Skeletal muscle satellite cell (primary cell): Measurements from ENCODE around the gene FHIT.

Source experiments
- H3K27me3 ChIP-seq: 2 replicates; pipeline ENCODE4 v1.7.0; 2013; ENCODE audit warnings: low read length; ENCODE audit not compliant: control insufficient read depth, insufficient read depth
- H3K36me3 ChIP-seq: 2 replicates; pipeline ENCODE4 v1.7.0; 2013; ENCODE audit warnings: mild to moderate bottlenecking, control low read depth, low read length; ENCODE audit not compliant: insufficient read depth
- H3K4me1 ChIP-seq: 2 replicates; pipeline ENCODE4 v1.7.0; 2013; ENCODE audit warnings: low read length; ENCODE audit not compliant: control insufficient read depth, insufficient read depth
- H3K4me2 ChIP-seq: 2 replicates; pipeline ENCODE4 v1.7.0; 2013; ENCODE audit warnings: mild to moderate bottlenecking, low read length
- H3K4me3 ChIP-seq: 2 replicates; pipeline ENCODE4 v1.7.0; 2013; ENCODE audit warnings: low read length
- H3K9ac ChIP-seq: 2 replicates; pipeline ENCODE4 v1.7.0; 2013; ENCODE audit warnings: mild to moderate bottlenecking, low read depth, low read length, moderate library complexity
- H3K9me3 ChIP-seq: replicated peaks from 2 replicates; pipeline ENCODE4 v1.7.0; 2013; ENCODE audit warnings: mild to moderate bottlenecking, control low read depth, low read length

The FHIT gene

GRCh38 chr3:59895972-59896371, 1355.3 kb downstream of the FHIT start:
- no peaks in the 10 kb centered on the region for H3K4me1 ChIP-seq
- H3K9me3 ChIP-seq: no peaks in the 10 kb centered on the region
- no peak overlapping the region for H3K4me3 ChIP-seq
- no peak overlapping the region for H3K4me2 ChIP-seq
- no peak overlapping the region for H3K9ac ChIP-seq
- H3K27me3 ChIP-seq: no peaks in the 10 kb centered on the region
- H3K36me3 ChIP-seq: no peaks in the 10 kb centered on the region

- Histone ChIP-seq H3K4me1 (no peaks in the 10 kb centered on the region), H3K4me2 (no peak overlapping the region), H3K27me3 (no peaks in the 10 kb centered on the region), H3K36me3 (no peaks in the 10 kb centered on the region), H3K9me3 (no peaks in the 10 kb centered on the region), H3K4me3 (no peak overlapping the region), H3K9ac (no peak overlapping the region)
These were observed 1356.7 kb downstream of the FHIT start for GRCh38 chr3:59894425-59895121.

GRCh38 chr3:59890639-59891038, 1360.6 kb downstream of the FHIT start:
- no peak overlapping the region for H3K4me2 ChIP-seq
- H3K4me1 ChIP-seq: no peaks in the 10 kb centered on the region
- no peaks in the 10 kb centered on the region for H3K9me3 ChIP-seq
- H3K36me3 ChIP-seq: no peaks in the 10 kb centered on the region
- H3K4me3 ChIP-seq: no peak overlapping the region
- no peak overlapping the region for H3K9ac ChIP-seq
- no peaks in the 10 kb centered on the region for H3K27me3 ChIP-seq

GRCh38 chr3:59886790-59887189, 1364.5 kb downstream of the FHIT start:
- no peak overlapping the region for H3K4me2 ChIP-seq
- no peaks in the 10 kb centered on the region for H3K4me1 ChIP-seq
- H3K27me3 ChIP-seq: peaks cover 2% of the 10 kb centered on the region

GRCh38 chr3:59885899-59886400, 1365.3 kb downstream of the FHIT start:
- no peak overlapping the region for H3K4me2 ChIP-seq
- H3K36me3 ChIP-seq: no peaks in the 10 kb centered on the region
- no peak overlapping the region for H3K9ac ChIP-seq
- no peaks in the 10 kb centered on the region for H3K4me1 ChIP-seq
- no peaks in the 10 kb centered on the region for H3K9me3 ChIP-seq
- H3K4me3 ChIP-seq: no peak overlapping the region
- H3K27me3 ChIP-seq: peaks cover 2% of the 10 kb centered on the region

More at GRCh38 chr3:59886790-59887189, 1364.5 kb downstream of the FHIT start:
- H3K36me3 ChIP-seq: no peaks in the 10 kb centered on the region
- no peak overlapping the region for H3K9ac ChIP-seq
- no peak overlapping the region for H3K4me3 ChIP-seq
- H3K9me3 ChIP-seq: no peaks in the 10 kb centered on the region

GRCh38 chr3:59885101-59885500, 1366.2 kb downstream of the FHIT start:
- H3K9ac ChIP-seq: no peak overlapping the region
- peaks cover 2% of the 10 kb centered on the region for H3K27me3 ChIP-seq

GRCh38 chr3:59884409-59884808, 1366.8 kb downstream of the FHIT start:
- Histone ChIP-seq H3K9me3 (no peaks in the 10 kb centered on the region), H3K4me1 (no peaks in the 10 kb centered on the region), H3K4me2 (no peak overlapping the region), H3K36me3 (no peaks in the 10 kb centered on the region), H3K9ac (no peak overlapping the region), H3K27me3 (peaks cover 2% of the 10 kb centered on the region), H3K4me3 (no peak overlapping the region)

More at GRCh38 chr3:59885101-59885500, 1366.2 kb downstream of the FHIT start:
- Histone ChIP-seq H3K36me3 (no peaks in the 10 kb centered on the region), H3K4me2 (no peak overlapping the region), H3K9me3 (no peaks in the 10 kb centered on the region), H3K4me3 (no peak overlapping the region), H3K4me1 (no peaks in the 10 kb centered on the region)

- H3K4me2 ChIP-seq: no peak overlapping the region
- no peaks in the 10 kb centered on the region for H3K9me3 ChIP-seq
- peaks cover 2% of the 10 kb centered on the region for H3K27me3 ChIP-seq
- H3K4me1 ChIP-seq: peaks cover 1% of the 10 kb centered on the region
- no peaks in the 10 kb centered on the region for H3K36me3 ChIP-seq
- no peak overlapping the region for H3K9ac ChIP-seq
- no peak overlapping the region for H3K4me3 ChIP-seq
These were observed 1368.5 kb downstream of the FHIT start for GRCh38 chr3:59882746-59883145.

- Histone ChIP-seq H3K4me2 (no peak overlapping the region), H3K27me3 (peaks cover 2% of the 10 kb centered on the region), H3K9me3 (no peaks in the 10 kb centered on the region), H3K9ac (no peak overlapping the region), H3K36me3 (no peaks in the 10 kb centered on the region), H3K4me1 (peaks cover 6% of the 10 kb centered on the region), H3K4me3 (no peak overlapping the region)
These were observed 1370.5 kb downstream of the FHIT start for GRCh38 chr3:59880717-59881116.

- peaks cover 6% of the 10 kb centered on the region for H3K4me1 ChIP-seq
These were observed 1372.1 kb downstream of the FHIT start for GRCh38 chr3:59879031-59879581.

GRCh38 chr3:59878038-59878427, 1373.2 kb downstream of the FHIT start:
- H3K9ac ChIP-seq: no peak overlapping the region
- no peak overlapping the region for H3K4me2 ChIP-seq
- H3K9me3 ChIP-seq: no peaks in the 10 kb centered on the region
- no peaks in the 10 kb centered on the region for H3K36me3 ChIP-seq
- peaks cover 6% of the 10 kb centered on the region for H3K4me1 ChIP-seq
- peaks cover 11% of the 10 kb centered on the region for H3K27me3 ChIP-seq
- no peak overlapping the region for H3K4me3 ChIP-seq

More at GRCh38 chr3:59879031-59879581, 1372.1 kb downstream of the FHIT start:
- Histone ChIP-seq H3K27me3 (peaks cover 10% of the 10 kb centered on the region), H3K4me3 (no peak overlapping the region), H3K4me2 (no peak overlapping the region), H3K9me3 (no peaks in the 10 kb centered on the region), H3K36me3 (no peaks in the 10 kb centered on the region), H3K9ac (no peak overlapping the region)
